IMR-90 (cell line): Measurements from ENCODE around the gene NAP1L5.

Experiments used
- BHLHE40 ChIP-seq: fragments of 150-350 bp; IDR thresholded peaks from 2 replicates; pipeline ENCODE4 v1.6.1; 2016; ENCODE audit warnings: mild to moderate bottlenecking, low read depth, low read length
- POLR2A ChIP-seq: IDR thresholded peaks from 2 replicates; pipeline ENCODE4 v1.6.1; 2012; ENCODE audit warnings: mild to moderate bottlenecking, low read depth, low read length

GRCh38 chr4:88735564-88735963 lies 37.9 kb upstream of the NAP1L5 start:
- TF ChIP-seq BHLHE40 = no peak
- TF ChIP-seq POLR2A = no peak
